A549 (cell line): Measurements from ENCODE around the gene HS6ST3.

Experiments
- CBX2 ChIP-seq: fragments of 200-600 bp; sonication (generic); IDR thresholded peaks from 2 replicates; pipeline ENCODE4 v1.6.1; 2016; ENCODE audit warnings: low read depth, mild to moderate bottlenecking, borderline replicate concordance
- CEBPB ChIP-seq, 2 experiments: fragments of >200 bp in 1 of 2; sonication (Bioruptor Twin) in 1 of 2; formaldehyde crosslinking in 1 of 2; IDR thresholded peaks; 2 replicates each; pipeline ENCODE4 v1.6.1; 2012 to 2016
- CHD2 ChIP-seq: fragments of 150-350 bp; IDR thresholded peaks from 2 replicates; pipeline ENCODE4 v1.6.1; 2014; ENCODE audit warnings: low read length; ENCODE audit not compliant: partially characterized antibody
- KDM5A ChIP-seq: fragments of 200-600 bp; sonication (generic); IDR thresholded peaks from 2 replicates; pipeline ENCODE4 v1.6.1; 2016; ENCODE audit warnings: antibody characterized with exemption, mild to moderate bottlenecking
- MAZ ChIP-seq: fragments of 150-350 bp; IDR thresholded peaks from 2 replicates; pipeline ENCODE4 v1.6.1; 2014; ENCODE audit warnings: antibody characterized with exemption, low read depth, low read length, borderline replicate concordance
- POLR2A ChIP-seq: IDR thresholded peaks from 2 replicates; pipeline ENCODE4 v1.6.1; 2012; ENCODE audit warnings: mild to moderate bottlenecking, low read length
- ZNF302 ChIP-seq: fragments of 250-450 bp; sonication (Bioruptor Pico); IDR thresholded peaks from 2 replicates; pipeline ENCODE4 v1.9.0; 2021; ENCODE audit warnings: inconsistent platforms, mild to moderate bottlenecking, moderate library complexity
- TF ChIP-seq, protein P1 (sequence below): fragments of >200 bp; sonication (Bioruptor Twin); formaldehyde crosslinking; IDR thresholded peaks from 3 replicates; pipeline ENCODE4 v1.5.1; 2016
- TF ChIP-seq, protein P2 (sequence below): fragments of >200 bp; sonication (Bioruptor Twin); formaldehyde crosslinking; IDR thresholded peaks from 3 replicates; pipeline ENCODE4 v1.6.1; 2016
- TF ChIP-seq, protein P3 (sequence below): fragments of 450-650 bp; IDR thresholded peaks from 2 replicates; pipeline ENCODE4 v1.6.1; 2014; ENCODE audit warnings: antibody characterized with exemption

DNA sequence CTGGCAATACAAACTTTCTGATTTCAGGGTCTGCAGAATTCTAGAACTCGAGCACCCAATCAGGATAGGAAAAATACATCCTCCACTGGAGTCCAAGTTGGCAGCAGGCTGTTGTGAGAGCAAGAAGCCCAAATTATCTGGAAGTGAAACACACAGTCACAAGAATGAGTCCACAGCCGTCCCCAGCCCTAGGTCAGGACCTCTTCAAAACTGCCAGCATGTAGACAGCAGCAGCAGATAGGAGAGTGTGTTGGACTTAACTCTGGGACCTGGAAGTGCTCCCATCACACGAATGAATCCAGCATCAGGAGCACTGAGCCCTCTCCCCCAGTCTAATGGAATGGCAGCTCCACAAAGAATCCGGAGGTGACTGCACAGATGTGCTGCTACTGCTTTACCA lies 483.7 kb downstream of the HS6ST3 start:
- TF ChIP-seq CBX2 (no peak), CEBPB (IDR thresholded peaks at IDR 0.05) (no peak), MAZ (no peak), POLR2A (no peak), ZNF302 (CRISPR knock-in tag) (no peak), CHD2 (no peak), KDM5A (no peak)
- TF ChIP-seq, protein P1, sequence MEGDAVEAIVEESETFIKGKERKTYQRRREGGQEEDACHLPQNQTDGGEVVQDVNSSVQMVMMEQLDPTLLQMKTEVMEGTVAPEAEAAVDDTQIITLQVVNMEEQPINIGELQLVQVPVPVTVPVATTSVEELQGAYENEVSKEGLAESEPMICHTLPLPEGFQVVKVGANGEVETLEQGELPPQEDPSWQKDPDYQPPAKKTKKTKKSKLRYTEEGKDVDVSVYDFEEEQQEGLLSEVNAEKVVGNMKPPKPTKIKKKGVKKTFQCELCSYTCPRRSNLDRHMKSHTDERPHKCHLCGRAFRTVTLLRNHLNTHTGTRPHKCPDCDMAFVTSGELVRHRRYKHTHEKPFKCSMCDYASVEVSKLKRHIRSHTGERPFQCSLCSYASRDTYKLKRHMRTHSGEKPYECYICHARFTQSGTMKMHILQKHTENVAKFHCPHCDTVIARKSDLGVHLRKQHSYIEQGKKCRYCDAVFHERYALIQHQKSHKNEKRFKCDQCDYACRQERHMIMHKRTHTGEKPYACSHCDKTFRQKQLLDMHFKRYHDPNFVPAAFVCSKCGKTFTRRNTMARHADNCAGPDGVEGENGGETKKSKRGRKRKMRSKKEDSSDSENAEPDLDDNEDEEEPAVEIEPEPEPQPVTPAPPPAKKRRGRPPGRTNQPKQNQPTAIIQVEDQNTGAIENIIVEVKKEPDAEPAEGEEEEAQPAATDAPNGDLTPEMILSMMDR, result no peak
- TF ChIP-seq, protein P2, sequence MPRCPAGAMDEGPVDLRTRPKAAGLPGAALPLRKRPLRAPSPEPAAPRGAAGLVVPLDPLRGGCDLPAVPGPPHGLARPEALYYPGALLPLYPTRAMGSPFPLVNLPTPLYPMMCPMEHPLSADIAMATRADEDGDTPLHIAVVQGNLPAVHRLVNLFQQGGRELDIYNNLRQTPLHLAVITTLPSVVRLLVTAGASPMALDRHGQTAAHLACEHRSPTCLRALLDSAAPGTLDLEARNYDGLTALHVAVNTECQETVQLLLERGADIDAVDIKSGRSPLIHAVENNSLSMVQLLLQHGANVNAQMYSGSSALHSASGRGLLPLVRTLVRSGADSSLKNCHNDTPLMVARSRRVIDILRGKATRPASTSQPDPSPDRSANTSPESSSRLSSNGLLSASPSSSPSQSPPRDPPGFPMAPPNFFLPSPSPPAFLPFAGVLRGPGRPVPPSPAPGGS, result no peak
- TF ChIP-seq, protein P3, sequence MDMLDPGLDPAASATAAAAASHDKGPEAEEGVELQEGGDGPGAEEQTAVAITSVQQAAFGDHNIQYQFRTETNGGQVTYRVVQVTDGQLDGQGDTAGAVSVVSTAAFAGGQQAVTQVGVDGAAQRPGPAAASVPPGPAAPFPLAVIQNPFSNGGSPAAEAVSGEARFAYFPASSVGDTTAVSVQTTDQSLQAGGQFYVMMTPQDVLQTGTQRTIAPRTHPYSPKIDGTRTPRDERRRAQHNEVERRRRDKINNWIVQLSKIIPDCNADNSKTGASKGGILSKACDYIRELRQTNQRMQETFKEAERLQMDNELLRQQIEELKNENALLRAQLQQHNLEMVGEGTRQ, result no peak
